Measurements from ENCODE around the gene TPRA1. TPM values are rescaled to one million over a fixed set of nuclear protein-coding genes. Genes with fewer than 3 reads are reported as not detected.

TPRA1 gene
- polyA plus RNA-seq, 2 donors: 20.2 to 22.1 TPM

- Histone ChIP-seq H3K9me3 (ENCODE audit: control insufficient read depth in 2 of 2, insufficient read depth in 1 of 2, low read depth in 1 of 2, low read length in 1 of 2) (no peaks in the 10 kb centered on the region), H3K27me3 (ENCODE audit: control insufficient read depth in 1 of 2, insufficient read depth in 2 of 2, low read length in 2 of 2) (no peaks in the 10 kb centered on the region), H3K36me3 (ENCODE audit: control insufficient read depth in 2 of 2, insufficient read depth in 2 of 2, low read length in 1 of 2) (peaks cover 16 to 40% of the 10 kb centered on the region in 2 donors), H3K4me1 (ENCODE audit: control insufficient read depth in 2 of 2, insufficient read depth in 2 of 2, low read length in 1 of 2) (no peaks in the 10 kb centered on the region), H3K27ac (ENCODE audit: low read depth in 2 of 2, low read length in 1 of 2) (no peak overlapping the region), H3K4me3 (ENCODE audit: low read depth in 1 of 2, low read length in 2 of 2) (no peak overlapping the region)
- WGBS, 2 donors: 93 to 94% methylated on average over 11 of the region's 11 CpGs
Measured at GRCh38 chr3:127618891-127619290, 28.4 kb upstream of the TPRA1 start.

DNA sequence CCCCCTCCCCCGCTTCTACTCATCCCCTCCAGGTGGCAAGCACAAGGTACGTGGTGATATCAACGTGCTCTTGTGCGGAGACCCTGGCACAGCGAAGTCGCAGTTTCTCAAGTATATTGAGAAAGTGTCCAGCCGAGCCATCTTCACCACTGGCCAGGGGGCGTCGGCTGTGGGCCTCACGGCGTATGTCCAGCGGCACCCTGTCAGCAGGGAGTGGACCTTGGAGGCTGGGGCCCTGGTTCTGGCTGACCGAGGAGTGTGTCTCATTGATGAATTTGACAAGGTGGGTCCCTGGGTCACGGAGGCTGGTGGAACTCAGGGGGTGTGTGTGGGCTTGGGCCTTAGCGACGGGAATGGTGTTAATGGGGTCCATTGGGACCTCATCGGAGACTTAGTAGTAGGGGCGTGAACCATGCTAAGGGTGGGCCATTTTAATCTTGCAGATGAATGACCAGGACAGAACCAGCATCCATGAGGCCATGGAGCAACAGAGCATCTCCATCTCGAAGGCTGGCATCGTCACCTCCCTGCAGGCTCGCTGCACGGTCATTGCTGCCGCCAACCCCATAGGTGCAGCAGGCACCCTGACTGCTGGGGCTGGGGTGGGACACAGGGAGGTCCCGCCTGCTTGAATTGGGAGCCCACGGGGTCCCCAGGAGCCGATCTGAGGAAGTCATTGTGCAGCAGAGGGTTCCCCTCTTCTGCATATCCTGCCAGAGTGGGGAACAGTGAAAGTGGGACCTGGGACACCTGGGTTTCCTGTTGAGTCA, 26.5 kb upstream of the TPRA1 start:
- Histone ChIP-seq H3K27ac (ENCODE audit: low read depth in 2 of 2, low read length in 1 of 2) (no peak overlapping the region), H3K27me3 (ENCODE audit: control insufficient read depth in 1 of 2, insufficient read depth in 2 of 2, low read length in 2 of 2) (no peaks in the 10 kb centered on the region), H3K36me3 (ENCODE audit: control insufficient read depth in 2 of 2, insufficient read depth in 2 of 2, low read length in 1 of 2) (peaks cover 16 to 38% of the 10 kb centered on the region in 2 donors), H3K4me3 (ENCODE audit: low read depth in 1 of 2, low read length in 2 of 2) (no peak overlapping the region), H3K9me3 (ENCODE audit: control insufficient read depth in 2 of 2, insufficient read depth in 1 of 2, low read depth in 1 of 2, low read length in 1 of 2) (no peaks in the 10 kb centered on the region), H3K4me1 (ENCODE audit: control insufficient read depth in 2 of 2, insufficient read depth in 2 of 2, low read length in 1 of 2) (no peaks in the 10 kb centered on the region)
- WGBS, 2 donors: 96% methylated on average over 26 of the region's 26 CpGs

DNA sequence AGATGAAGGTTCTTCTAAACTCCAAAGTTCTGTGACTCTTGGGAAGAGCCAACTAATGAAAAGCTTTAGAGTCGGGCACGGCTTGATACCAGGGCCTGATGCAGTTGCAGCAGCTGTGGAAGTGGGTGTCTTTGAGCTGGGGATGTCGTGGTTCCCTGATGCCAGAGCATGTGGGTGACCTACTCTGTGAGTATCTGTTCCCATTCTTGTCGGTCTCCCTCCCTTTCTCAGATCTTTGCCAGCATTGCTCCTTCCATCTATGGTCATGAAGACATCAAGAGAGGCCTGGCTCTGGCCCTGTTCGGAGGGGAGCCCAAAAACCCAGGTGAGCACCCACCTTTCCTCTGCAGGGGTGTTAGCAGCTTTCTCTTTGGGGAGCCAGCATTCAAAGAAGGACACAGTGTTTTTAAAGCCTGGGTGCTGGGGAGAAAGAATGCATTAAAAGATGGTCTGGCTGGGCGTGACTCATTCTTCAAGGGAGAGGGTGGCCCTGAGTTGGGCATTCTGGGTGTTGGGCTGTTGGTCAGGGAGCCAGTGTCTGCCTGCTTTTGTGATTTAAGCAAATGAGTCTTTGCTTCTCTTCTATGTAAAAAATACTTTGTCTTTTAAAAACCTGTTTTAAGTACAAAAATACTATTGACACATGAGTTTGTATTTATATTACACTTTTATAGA, 25.2 kb upstream of the TPRA1 start:
- H3K4me1 ChIP-seq (ENCODE audit: control insufficient read depth in 2 of 2, insufficient read depth in 2 of 2, low read length in 1 of 2): no peaks in the 10 kb centered on the region
- H3K4me3 ChIP-seq (ENCODE audit: low read depth in 1 of 2, low read length in 2 of 2): no peak overlapping the region
- H3K9me3 ChIP-seq (ENCODE audit: control insufficient read depth in 2 of 2, insufficient read depth in 1 of 2, low read depth in 1 of 2, low read length in 1 of 2): no peaks in the 10 kb centered on the region
- H3K27me3 ChIP-seq (ENCODE audit: control insufficient read depth in 1 of 2, insufficient read depth in 2 of 2, low read length in 2 of 2): no peaks in the 10 kb centered on the region
- WGBS, 2 donors: 88 to 91% methylated on average over 6 of the region's 6 CpGs
- H3K27ac ChIP-seq (ENCODE audit: low read depth in 2 of 2, low read length in 1 of 2): no peak overlapping the region
- peaks cover 15 to 33% of the 10 kb centered on the region in 2 donors for H3K36me3 ChIP-seq (ENCODE audit: control insufficient read depth in 2 of 2, insufficient read depth in 2 of 2, low read length in 1 of 2)

DNA sequence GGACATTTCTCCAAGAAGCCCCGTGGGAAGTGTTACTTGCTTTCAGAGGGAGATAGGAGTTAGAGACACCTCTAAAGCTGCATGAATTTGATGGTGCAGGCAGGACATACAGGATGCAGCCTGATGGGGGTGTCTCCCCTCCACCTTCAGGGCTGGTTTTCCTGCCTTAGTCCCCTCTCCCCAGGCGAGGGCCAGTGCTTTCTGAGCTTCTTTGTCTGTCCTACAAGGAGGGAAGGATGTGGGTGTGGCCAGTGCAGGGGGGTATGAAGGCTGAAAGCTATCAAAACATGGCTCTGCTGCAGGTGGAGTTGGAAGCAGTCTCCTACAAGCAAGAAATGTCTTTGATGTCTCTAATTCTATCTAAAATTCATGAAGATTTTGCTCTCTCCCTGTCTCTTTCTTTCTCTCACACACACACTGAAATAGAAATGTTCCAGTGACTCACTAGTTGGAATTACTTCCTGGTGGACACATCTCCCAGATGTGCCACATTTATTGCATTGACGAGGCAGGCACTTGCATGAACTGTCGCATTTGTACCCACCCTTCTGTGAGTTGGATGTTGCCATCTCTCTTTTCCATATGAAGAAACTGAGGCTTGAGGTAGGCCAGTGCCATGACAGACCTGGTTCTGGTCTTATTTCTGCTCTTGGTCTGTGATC, 24.5 kb upstream of the TPRA1 start:
- peaks cover 9 to 33% of the 10 kb centered on the region in 2 donors for H3K36me3 ChIP-seq (ENCODE audit: control insufficient read depth in 2 of 2, insufficient read depth in 2 of 2, low read length in 1 of 2)
- no peaks in the 10 kb centered on the region for H3K27me3 ChIP-seq (ENCODE audit: control insufficient read depth in 1 of 2, insufficient read depth in 2 of 2, low read length in 2 of 2)
- H3K4me1 ChIP-seq (ENCODE audit: control insufficient read depth in 2 of 2, insufficient read depth in 2 of 2, low read length in 1 of 2): no peaks in the 10 kb centered on the region
- 82 to 90% methylated on average over 4 of the region's 4 CpGs for WGBS, 2 donors
- H3K9me3 ChIP-seq (ENCODE audit: control insufficient read depth in 2 of 2, insufficient read depth in 1 of 2, low read depth in 1 of 2, low read length in 1 of 2): no peaks in the 10 kb centered on the region
- H3K27ac ChIP-seq (ENCODE audit: low read depth in 2 of 2, low read length in 1 of 2): no peak overlapping the region
- H3K4me3 ChIP-seq (ENCODE audit: low read depth in 1 of 2, low read length in 2 of 2): no peak overlapping the region

DNA sequence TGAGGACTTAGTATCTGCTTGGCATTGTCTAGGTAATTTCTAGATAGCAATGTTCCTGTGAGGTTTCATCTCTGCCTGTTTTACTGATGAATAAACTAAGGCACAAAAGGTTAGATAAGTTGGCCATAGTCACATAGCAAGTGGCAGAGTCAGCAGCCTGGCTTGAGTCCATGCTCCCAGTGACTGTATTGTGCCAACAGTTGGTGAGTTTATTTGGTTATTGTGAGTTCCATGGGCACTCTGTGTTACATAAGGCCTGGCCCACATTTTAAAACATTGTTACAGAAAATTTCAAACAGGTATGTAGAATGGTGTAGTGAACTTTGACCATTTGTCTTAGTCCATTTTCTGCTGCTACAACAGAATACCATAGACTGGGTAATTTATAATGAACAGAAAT, 22.9 kb upstream of the TPRA1 start:
- no peaks in the 10 kb centered on the region for H3K9me3 ChIP-seq (ENCODE audit: control insufficient read depth in 2 of 2, insufficient read depth in 1 of 2, low read depth in 1 of 2, low read length in 1 of 2)
- no peaks in the 10 kb centered on the region for H3K27me3 ChIP-seq (ENCODE audit: control insufficient read depth in 1 of 2, insufficient read depth in 2 of 2, low read length in 2 of 2)
- H3K4me3 ChIP-seq (ENCODE audit: low read depth in 1 of 2, low read length in 2 of 2): no peak overlapping the region
- peaks cover 4 to 35% of the 10 kb centered on the region in 2 donors for H3K36me3 ChIP-seq (ENCODE audit: control insufficient read depth in 2 of 2, insufficient read depth in 2 of 2, low read length in 1 of 2)
- no peak overlapping the region for H3K27ac ChIP-seq (ENCODE audit: low read depth in 2 of 2, low read length in 1 of 2)
- H3K4me1 ChIP-seq (ENCODE audit: control insufficient read depth in 2 of 2, insufficient read depth in 2 of 2, low read length in 1 of 2): no peaks in the 10 kb centered on the region

GRCh38 chr3:127612966-127613365, 22.4 kb upstream of the TPRA1 start:
- Histone ChIP-seq H3K27ac (ENCODE audit: low read depth in 2 of 2, low read length in 1 of 2) (no peak overlapping the region), H3K27me3 (ENCODE audit: control insufficient read depth in 1 of 2, insufficient read depth in 2 of 2, low read length in 2 of 2) (no peaks in the 10 kb centered on the region), H3K4me1 (ENCODE audit: control insufficient read depth in 2 of 2, insufficient read depth in 2 of 2, low read length in 1 of 2) (no peaks in the 10 kb centered on the region), H3K36me3 (ENCODE audit: control insufficient read depth in 2 of 2, insufficient read depth in 2 of 2, low read length in 1 of 2) (peaks cover 4 to 34% of the 10 kb centered on the region in 2 donors), H3K9me3 (ENCODE audit: control insufficient read depth in 2 of 2, insufficient read depth in 1 of 2, low read depth in 1 of 2, low read length in 1 of 2) (no peaks in the 10 kb centered on the region), H3K4me3 (ENCODE audit: low read depth in 1 of 2, low read length in 2 of 2) (no peak overlapping the region)
- 69 to 78% methylated on average over 6 of the region's 6 CpGs for WGBS, 2 donors

- no peaks in the 10 kb centered on the region for H3K4me1 ChIP-seq (ENCODE audit: control insufficient read depth in 2 of 2, insufficient read depth in 2 of 2, low read length in 1 of 2)
- 90 to 96% methylated on average over 8 of the region's 8 CpGs for WGBS, 2 donors
- H3K27ac ChIP-seq (ENCODE audit: low read depth in 2 of 2, low read length in 1 of 2): no peak overlapping the region
- H3K4me3 ChIP-seq (ENCODE audit: low read depth in 1 of 2, low read length in 2 of 2): no peak overlapping the region
- no peaks in the 10 kb centered on the region for H3K27me3 ChIP-seq (ENCODE audit: control insufficient read depth in 1 of 2, insufficient read depth in 2 of 2, low read length in 2 of 2)
- no peaks in the 10 kb centered on the region for H3K9me3 ChIP-seq (ENCODE audit: control insufficient read depth in 2 of 2, insufficient read depth in 1 of 2, low read depth in 1 of 2, low read length in 1 of 2)
- peaks cover 0 to 29% of the 10 kb centered on the region in 2 donors for H3K36me3 ChIP-seq (ENCODE audit: control insufficient read depth in 2 of 2, insufficient read depth in 2 of 2, low read length in 1 of 2)
Measured at GRCh38 chr3:127611251-127611650, 20.7 kb upstream of the TPRA1 start.

GRCh38 chr3:127610105-127610504, 19.6 kb upstream of the TPRA1 start:
- Histone ChIP-seq H3K9me3 (ENCODE audit: control insufficient read depth in 2 of 2, insufficient read depth in 1 of 2, low read depth in 1 of 2, low read length in 1 of 2) (no peaks in the 10 kb centered on the region), H3K27me3 (ENCODE audit: control insufficient read depth in 1 of 2, insufficient read depth in 2 of 2, low read length in 2 of 2) (no peaks in the 10 kb centered on the region), H3K36me3 (ENCODE audit: control insufficient read depth in 2 of 2, insufficient read depth in 2 of 2, low read length in 1 of 2) (peaks cover 0 to 33% of the 10 kb centered on the region in 2 donors), H3K4me3 (ENCODE audit: low read depth in 1 of 2, low read length in 2 of 2) (no peak overlapping the region), H3K27ac (ENCODE audit: low read depth in 2 of 2, low read length in 1 of 2) (no peak overlapping the region), H3K4me1 (ENCODE audit: control insufficient read depth in 2 of 2, insufficient read depth in 2 of 2, low read length in 1 of 2) (no peaks in the 10 kb centered on the region)
- WGBS, 2 donors: 87 to 95% methylated on average over 5 of the region's 5 CpGs

- H3K4me3 ChIP-seq (ENCODE audit: low read depth in 1 of 2, low read length in 2 of 2): no peak overlapping the region
- no peaks in the 10 kb centered on the region for H3K9me3 ChIP-seq (ENCODE audit: control insufficient read depth in 2 of 2, insufficient read depth in 1 of 2, low read depth in 1 of 2, low read length in 1 of 2)
- WGBS, 2 donors: 95 to 96% methylated on average over 14 of the region's 14 CpGs
- no peaks in the 10 kb centered on the region for H3K4me1 ChIP-seq (ENCODE audit: control insufficient read depth in 2 of 2, insufficient read depth in 2 of 2, low read length in 1 of 2)
- H3K27me3 ChIP-seq (ENCODE audit: control insufficient read depth in 1 of 2, insufficient read depth in 2 of 2, low read length in 2 of 2): no peaks in the 10 kb centered on the region
- peaks cover 0 to 37% of the 10 kb centered on the region in 2 donors for H3K36me3 ChIP-seq (ENCODE audit: control insufficient read depth in 2 of 2, insufficient read depth in 2 of 2, low read length in 1 of 2)
- H3K27ac ChIP-seq (ENCODE audit: low read depth in 2 of 2, low read length in 1 of 2): no peak overlapping the region
Measured at GRCh38 chr3:127608362-127608718, 17.8 kb upstream of the TPRA1 start.
